Stomach (tissue), 9 donors: ENCODE results near the gene ABL1. TPM values are rescaled to one million over a fixed set of nuclear protein-coding genes. Genes with fewer than 3 reads are reported as not detected.
A peak's percentile ranks its signal among the peaks of the same experiment; 100 is the strongest.

Experiments used
- DNase-seq, 2 donors: peaks; one replicate each; pipeline versions ENCODE4 v3.0.0 to v3.0.0-alpha.2; 2013 to 2019
- H3K27ac ChIP-seq, 5 donors: fragments of 200-600 bp in 4 of 5; sonication (generic) in 4 of 5; one replicate each; pipeline ENCODE4 v1.5.1; 2013 to 2019; ENCODE audit warnings: mild to moderate bottlenecking in 1 of 5, moderate library complexity in 1 of 5
- H3K27me3 ChIP-seq, 3 donors: fragments of 200-600 bp; sonication (generic); one replicate each; pipeline ENCODE4 v1.5.1; 2017 to 2019; ENCODE audit warnings: mixed run types in 1 of 3
- H3K36me3 ChIP-seq, 4 donors: fragments of 200-600 bp; sonication (generic); 1 replicate in 3 of 4; 2 replicates in 1 of 4; pipeline ENCODE4 v1.5.1; 2016 to 2019
- H3K4me1 ChIP-seq, 4 donors: fragments of 200-600 bp; sonication (generic); one replicate each; pipeline ENCODE4 v1.5.1; 2016 to 2019
- H3K4me3 ChIP-seq, 4 donors: fragments of 200-600 bp; sonication (generic) in 3 of 4; one replicate each; pipeline ENCODE4 v1.5.1; 2016 to 2019; ENCODE audit warnings: mild to moderate bottlenecking in 1 of 4
- H3K9me3 ChIP-seq, 4 donors: fragments of 200-600 bp; sonication (generic); one replicate each; pipeline ENCODE4 v1.5.1; 2016 to 2019
- CTCF ChIP-seq, 7 experiments: fragments of 450-650 bp in 4 of 7; fragments of 200-600 bp in 3 of 7; sonication (generic) in 3 of 7; IDR thresholded peaks; one replicate each; pipeline ENCODE4 v1.5.1; 2016 to 2019; ENCODE audit warnings: antibody characterized with exemption in 7 of 7, control low read depth in 2 of 7, mild to moderate bottlenecking in 1 of 7
- EP300 ChIP-seq: sonication (generic); formaldehyde crosslinking; IDR thresholded peaks from one replicate; pipeline ENCODE4 v1.6.1; 2017; ENCODE audit warnings: antibody characterized with exemption
- POLR2A ChIP-seq, 4 donors: fragments of 450-650 bp; IDR thresholded peaks; one replicate each; pipeline ENCODE4 v1.6.1; 2016; ENCODE audit warnings: antibody characterized with exemption in 4 of 4, control low read depth in 2 of 4, mild to moderate bottlenecking in 1 of 4, moderate library complexity in 1 of 4
- POLR2AphosphoS5 ChIP-seq, 3 donors: sonication (generic); formaldehyde crosslinking; IDR thresholded peaks; one replicate each; pipeline ENCODE4 v1.6.1; 2016; ENCODE audit warnings: antibody characterized with exemption in 3 of 3
- WGBS, 5 donors: extraction: QIAGEN DNeasy Blood & Tissue Kit in 3 of 5; methylation state at CpG; one replicate each; pipeline versions ENCODE4 v1.1.5 to v1.1.7; 2013 to 2018; 5-methylcytosine and 5-hydroxymethylcytosine counted together
- intact Hi-C: fragments of 100-400 bp; cut with DNase I; formaldehyde crosslinking; loops from one replicate; pipeline ENCODE4 v1.15.1; 2023; ENCODE audit warnings: low total_unique reads
- polyA plus RNA-seq, 3 donors: library from polyadenylated mRNA; stranded (reverse); fragments of 200-250 nt; gene quantifications; one replicate each; pipeline ENCODE4 v1.2.3, GENCODE V29; 2013
- total RNA-seq, 5 donors: library from RNA; depleted of rRNA; stranded (reverse); fragments of >200 nt; gene quantifications; one replicate each; pipeline versions ENCODE4 v1.1.0 to v1.2.3, GENCODE V29; 2014 to 2016
- donor health status: healthy with polysubstance abuse.
- donor health status: Bipolar disorder and iron deficiency.
- donor health status: healthy.

The ABL1 gene
- total and polyA plus RNA-seq, 8 donors, result 19.0 to 95.9 (median 43.8) TPM

GRCh38 chr9:130921300-130921988, 86.4 kb downstream of the ABL1 start:
- no peak overlapping the region for H3K4me3 ChIP-seq
- intact Hi-C loops, result no loop called here
- no peak overlapping the region for H3K27ac ChIP-seq
- 46 to 61% (median 57%) methylated on average over 25 to 29 of the region's 29 CpGs for WGBS, 5 donors
- H3K36me3 ChIP-seq, result no peaks in the 10 kb centered on the region
- H3K27me3 ChIP-seq, result peaks cover 0 to 90% (median 14%) of the 10 kb centered on the region in 3 donors
- DNase-seq, result peak in 1 of 2 donors; percentile 52
- peaks cover 0 to 5% (median 0%) of the 10 kb centered on the region in 4 donors for H3K4me1 ChIP-seq
- no peaks in the 10 kb centered on the region for H3K9me3 ChIP-seq
- TF ChIP-seq CTCF (IDR thresholded peaks at IDR 0.05) (no peak), POLR2AphosphoS5 (IDR thresholded peaks at IDR 0.05) (no peak), POLR2A (IDR thresholded peaks at IDR 0.05) (no peak), EP300 (no peak)

GRCh38 chr9:130921989-130922892, 87.2 kb downstream of the ABL1 start:
- intact Hi-C loops, result no loop called here
- Histone ChIP-seq H3K27me3 (peaks cover 0 to 88% (median 14%) of the 10 kb centered on the region in 3 donors), H3K4me3 (no peak overlapping the region), H3K9me3 (no peaks in the 10 kb centered on the region), H3K36me3 (no peaks in the 10 kb centered on the region), H3K4me1 (peaks cover 0 to 5% (median 0%) of the 10 kb centered on the region in 4 donors), H3K27ac (no peak overlapping the region)
- no peak for DNase-seq
- 76 to 82% (median 80%) methylated on average over 25 to 31 of the region's 31 CpGs for WGBS, 5 donors
- no peak for TF ChIP-seq POLR2AphosphoS5 (IDR thresholded peaks at IDR 0.05)
- no peak for TF ChIP-seq CTCF (IDR thresholded peaks at IDR 0.05)
- TF ChIP-seq EP300, result no peak
- TF ChIP-seq POLR2A (IDR thresholded peaks at IDR 0.05), result no peak

- WGBS, 5 donors, result 69 to 80% (median 74%) methylated on average over 16 of the region's 16 CpGs
- Histone ChIP-seq H3K27ac (no peak overlapping the region), H3K4me3 (no peak overlapping the region), H3K9me3 (no peaks in the 10 kb centered on the region), H3K4me1 (peaks cover under 1 to 10% (median 4%) of the 10 kb centered on the region in 4 donors), H3K36me3 (no peaks in the 10 kb centered on the region), H3K27me3 (peaks cover 0 to 79% (median 14%) of the 10 kb centered on the region in 3 donors)
- intact Hi-C loops, result no loop called here
- no peak for DNase-seq
- TF ChIP-seq CTCF (IDR thresholded peaks at IDR 0.05), result no peak
- no peak for TF ChIP-seq POLR2A (IDR thresholded peaks at IDR 0.05)
- no peak for TF ChIP-seq EP300
- no peak for TF ChIP-seq POLR2AphosphoS5 (IDR thresholded peaks at IDR 0.05)
Measured at GRCh38 chr9:130922893-130923610, 88.0 kb downstream of the ABL1 start.
